GM12891 (cell line): ENCODE data around the gene ADAMTS17.

Source experiments
- DNase-seq: peaks from one replicate; pipeline ENCODE4 v3.0.0; 2011; ENCODE audit warnings: low spot score; ENCODE audit not compliant: insufficient read length
- FAIRE-seq: peaks from 2 replicates; lab custom pipeline; 2011; peaks lifted over from hg19 to GRCh38; lab: Jason Lieb, UNC
- PAX5 ChIP-seq: IDR thresholded peaks from 2 replicates; pipeline ENCODE4 v1.6.1; 2011; ENCODE audit warnings: low read length, moderate library complexity, mild to moderate bottlenecking; ENCODE audit not compliant: insufficient read depth, severe bottlenecking
- POLR2A ChIP-seq: IDR thresholded peaks from 2 replicates; pipeline ENCODE4 v1.6.1; 2011; ENCODE audit warnings: low read depth, low read length, control low read depth
- POLR2AphosphoS5 ChIP-seq: IDR thresholded peaks from 2 replicates; pipeline ENCODE4 v1.6.1; 2011; ENCODE audit warnings: low read depth, low read length, control low read depth
- POU2F2 ChIP-seq: IDR thresholded peaks from 2 replicates; pipeline ENCODE4 v1.6.1; 2011; ENCODE audit warnings: low read depth, mild to moderate bottlenecking, control low read depth, low read length, moderate library complexity
- SPI1 ChIP-seq: IDR thresholded peaks from 2 replicates; pipeline ENCODE4 v1.6.1; 2011; ENCODE audit warnings: low read depth, low read length, control low read depth
- TAF1 ChIP-seq: IDR thresholded peaks from 2 replicates; pipeline ENCODE4 v1.6.1; 2011; ENCODE audit warnings: low read depth, low read length, control low read depth

Gene ADAMTS17

DNA sequence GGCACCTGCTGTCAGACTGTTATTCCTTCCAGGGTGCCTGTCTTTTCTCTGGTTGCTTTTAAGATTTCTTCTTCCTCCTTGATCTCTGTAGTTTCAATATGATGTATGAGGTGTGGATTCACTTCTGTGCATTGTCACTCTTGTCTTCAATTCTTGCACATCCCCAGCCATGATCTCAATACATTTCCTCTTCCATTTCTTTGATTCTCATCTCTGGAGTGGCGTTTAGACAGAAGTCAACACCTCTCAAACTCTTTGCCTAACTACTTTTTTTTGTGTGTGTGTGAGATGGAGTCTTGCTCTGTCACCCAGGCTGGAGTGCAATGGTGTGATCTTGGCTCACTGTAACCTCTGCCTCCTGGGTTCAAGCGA is 384.1 kb downstream of the ADAMTS17 start:
- DNase-seq, result no peak
- TF ChIP-seq PAX5 (no peak), POLR2A (no peak), SPI1 (no peak), POU2F2 (no peak), TAF1 (no peak), POLR2AphosphoS5 (no peak)
- no peak for FAIRE-seq

DNA sequence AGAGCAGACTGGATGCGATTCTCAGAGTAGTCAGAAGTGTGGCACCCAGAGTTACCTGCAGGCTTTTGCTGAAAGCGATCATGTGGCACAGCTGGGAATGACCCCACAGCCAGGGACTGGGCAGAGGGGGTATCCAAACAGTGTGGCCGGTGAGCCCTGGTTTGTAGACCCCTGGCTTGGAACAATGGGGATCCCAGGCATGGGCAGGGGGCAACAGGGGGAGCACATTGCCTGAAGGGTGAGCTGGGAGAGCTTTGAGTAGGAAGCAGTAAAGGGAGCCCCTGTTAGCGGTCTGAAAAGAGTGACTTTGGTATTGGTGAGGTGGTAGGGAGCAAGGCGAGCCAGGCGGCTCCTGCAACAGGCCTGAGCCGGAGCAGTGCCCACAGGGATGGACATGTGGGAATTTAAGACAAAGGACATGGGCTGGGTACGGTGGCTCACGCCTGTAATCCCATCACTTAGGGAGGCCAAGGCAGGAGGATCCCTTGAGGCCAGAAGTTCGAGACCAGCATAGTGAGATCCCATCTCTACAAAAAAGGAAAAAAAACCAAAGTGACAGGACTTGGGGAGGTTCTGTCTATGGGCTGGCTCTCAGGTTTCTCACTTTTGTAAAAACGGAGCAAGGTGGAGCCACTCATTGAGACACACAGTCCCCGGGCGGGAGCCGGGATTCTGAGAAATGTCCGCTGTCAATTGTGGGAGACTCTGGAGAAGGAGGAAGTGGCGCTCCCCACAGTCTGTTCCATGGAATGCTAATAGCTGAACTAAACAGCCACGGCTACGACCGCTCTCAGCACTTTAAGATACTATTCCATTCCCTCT is 384.7 kb downstream of the ADAMTS17 start:
- FAIRE-seq (no peak), DNase-seq (no peak)

DNA sequence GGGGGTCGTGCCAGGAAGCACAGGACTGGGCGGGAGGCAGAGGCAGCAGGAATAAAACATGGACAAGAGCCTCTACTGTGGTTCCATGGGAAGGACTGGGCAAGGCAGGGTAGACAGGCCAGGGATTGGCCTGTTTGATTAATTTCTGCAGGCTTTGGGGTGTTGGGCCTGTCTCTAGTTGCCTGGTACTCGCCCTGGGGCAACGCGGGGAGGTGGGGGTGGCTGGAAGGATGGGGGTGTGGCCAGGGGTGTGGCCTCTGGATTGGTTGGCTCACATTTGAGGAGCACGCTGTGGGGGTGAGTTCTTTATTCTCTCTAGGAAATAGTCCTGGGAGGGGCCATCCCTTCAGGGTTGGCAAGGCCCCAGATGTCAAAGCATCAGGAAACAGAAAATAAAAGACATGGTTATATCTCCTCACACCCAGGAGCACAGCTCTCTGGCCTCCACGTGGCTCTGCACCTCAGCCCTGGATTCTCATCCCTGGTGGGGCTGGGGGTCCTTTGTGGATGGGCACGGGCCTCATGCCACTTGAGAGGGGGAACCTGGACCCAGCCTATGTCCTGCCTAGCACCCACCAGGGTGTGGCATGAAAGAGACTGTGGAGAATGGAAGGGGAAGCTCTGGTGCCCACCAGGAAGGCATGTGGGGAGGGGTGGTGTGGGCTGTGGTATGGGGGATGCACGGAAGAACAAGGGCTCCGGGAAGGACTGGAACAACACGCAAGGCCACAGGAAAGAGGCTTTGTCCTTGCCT is 385.6 kb downstream of the ADAMTS17 start:
- DNase-seq (no peak), FAIRE-seq (no peak)
- no peak for TF ChIP-seq PAX5
- no peak for TF ChIP-seq POLR2A
- TF ChIP-seq TAF1, result no peak
- no peak for TF ChIP-seq POU2F2
- TF ChIP-seq POLR2AphosphoS5, result no peak
- TF ChIP-seq SPI1, result no peak

More for the DNA sequence above, 384.7 kb downstream of the ADAMTS17 start:
- TF ChIP-seq SPI1 (no peak), TAF1 (no peak), POU2F2 (no peak), PAX5 (no peak), POLR2AphosphoS5 (no peak), POLR2A (no peak)

DNA sequence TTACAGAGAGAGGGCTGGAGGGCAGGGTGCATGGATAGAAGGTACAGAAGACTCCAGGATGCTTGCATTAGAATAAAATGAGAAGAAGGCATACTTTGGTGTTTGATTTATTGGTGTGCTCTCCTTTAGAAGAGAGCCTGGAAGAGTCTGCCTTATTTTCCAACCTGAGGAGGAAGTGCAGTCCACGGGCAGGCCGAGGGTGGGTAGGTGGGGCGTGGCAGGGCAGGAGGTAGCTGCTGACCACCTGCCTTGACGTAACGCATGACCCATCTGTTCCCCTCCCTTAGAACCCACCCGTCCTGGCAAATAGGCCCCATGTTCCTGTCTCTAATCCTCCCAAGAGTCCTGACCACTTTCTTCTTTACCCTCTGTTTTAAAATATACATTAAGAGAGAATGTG is 386.2 kb downstream of the ADAMTS17 start:
- DNase-seq (no peak), FAIRE-seq (no peak)
- TF ChIP-seq POU2F2 (no peak), POLR2A (no peak), PAX5 (no peak), POLR2AphosphoS5 (no peak), SPI1 (no peak), TAF1 (no peak)

DNA sequence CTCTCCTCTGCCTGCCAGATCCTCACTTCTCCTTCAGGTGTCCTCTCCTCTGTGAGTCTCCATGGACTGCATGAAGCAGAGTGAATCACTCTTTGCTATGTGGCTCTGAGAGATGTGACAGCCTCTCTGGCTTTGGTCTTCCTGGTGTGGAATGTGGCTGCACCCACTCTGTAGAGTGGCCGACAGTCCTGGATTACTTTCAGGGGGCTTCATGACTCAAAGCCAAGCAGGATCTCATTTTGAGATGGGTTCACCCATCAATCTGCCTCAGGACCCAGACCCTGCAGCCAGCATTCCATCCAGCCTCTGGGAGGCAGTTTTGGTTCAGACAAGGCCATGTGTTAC is 386.6 kb downstream of the ADAMTS17 start:
- TF ChIP-seq POLR2AphosphoS5 (no peak), PAX5 (no peak), POU2F2 (no peak), TAF1 (no peak), POLR2A (no peak), SPI1 (no peak)
- no peak for DNase-seq
- FAIRE-seq, result no peak

DNA sequence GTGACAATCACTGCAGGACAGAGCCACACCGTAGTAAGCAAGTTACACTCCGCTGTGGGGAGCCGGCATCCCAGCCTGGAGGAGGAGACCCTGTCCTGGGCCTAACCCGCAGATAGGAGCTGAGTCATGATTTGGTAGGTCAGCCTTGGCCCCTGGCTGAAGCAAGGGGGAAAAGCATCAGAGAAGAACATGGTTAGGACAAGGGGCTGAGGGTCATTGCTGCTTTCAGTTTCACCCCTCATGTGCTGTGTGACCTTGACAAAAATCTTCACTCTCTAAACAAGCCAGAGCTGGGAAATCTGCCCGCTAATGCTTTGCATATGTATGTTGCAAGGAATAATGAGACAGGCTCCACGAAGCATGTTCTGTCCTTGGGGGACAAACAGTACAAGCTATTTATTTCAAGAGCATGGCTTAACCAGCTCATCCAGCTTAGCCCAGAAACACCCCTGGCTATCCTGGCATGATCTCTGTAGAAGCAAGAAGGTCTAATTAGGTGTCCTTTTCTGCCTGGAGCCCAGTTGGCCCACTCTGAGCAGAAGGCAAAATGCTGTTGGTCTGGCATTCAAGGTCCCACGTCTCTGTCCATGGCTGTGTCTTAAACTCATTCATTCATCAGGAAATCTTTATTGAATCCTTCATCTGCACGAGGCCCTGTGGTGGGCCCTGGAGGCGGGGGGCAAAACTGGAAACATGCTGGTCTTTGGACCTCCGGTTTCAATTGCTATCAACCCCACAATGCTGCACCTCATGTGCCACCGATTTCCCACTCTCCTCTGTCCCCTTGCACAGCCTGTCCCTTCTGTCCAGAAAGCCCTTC is 387.2 kb downstream of the ADAMTS17 start:
- DNase-seq (no peak), FAIRE-seq (no peak)
- TF ChIP-seq POLR2A (no peak), POU2F2 (no peak), PAX5 (no peak), POLR2AphosphoS5 (no peak), SPI1 (no peak), TAF1 (no peak)

DNA sequence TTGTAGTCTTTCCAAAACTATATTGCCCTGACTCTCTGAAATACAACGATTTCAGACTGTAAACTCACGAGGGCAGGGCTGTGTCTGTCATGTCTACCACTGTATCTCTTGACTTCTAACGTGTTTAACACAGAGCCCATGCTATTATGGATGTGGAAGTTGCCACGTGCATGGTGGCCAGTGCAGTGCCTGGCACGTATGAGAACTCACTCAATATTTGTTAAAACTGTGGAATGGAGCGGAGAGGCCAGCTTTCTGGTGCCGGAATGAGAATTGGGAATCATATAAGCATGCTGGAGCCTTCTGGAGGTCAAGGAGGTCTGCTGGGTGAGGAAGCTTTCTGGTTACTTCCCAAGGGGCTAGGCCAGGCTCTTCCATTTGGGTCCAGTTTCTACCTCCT is 387.9 kb downstream of the ADAMTS17 start:
- TF ChIP-seq POLR2AphosphoS5, result no peak
- TF ChIP-seq TAF1, result no peak
- TF ChIP-seq PAX5, result no peak
- TF ChIP-seq POU2F2, result no peak
- TF ChIP-seq SPI1, result no peak
- TF ChIP-seq POLR2A, result no peak

DNA sequence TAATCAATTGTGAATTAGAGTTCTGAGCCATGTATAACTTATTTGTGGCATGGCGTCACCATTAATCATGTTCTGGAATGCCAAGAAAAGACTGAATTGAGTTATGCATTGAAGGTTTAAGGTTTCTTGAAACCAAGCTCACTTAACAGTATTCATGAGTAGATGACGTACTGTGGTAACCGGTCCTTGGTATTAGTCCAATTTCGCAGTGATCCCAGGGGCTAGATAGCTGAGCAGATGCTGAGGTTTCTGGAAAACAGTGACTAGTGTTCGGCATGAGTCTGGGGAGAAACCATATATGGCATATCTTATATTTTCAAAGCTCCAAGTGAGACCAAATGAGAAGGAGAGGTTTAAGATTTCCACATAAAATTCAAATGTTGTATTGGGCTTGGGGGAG is 390.3 kb downstream of the ADAMTS17 start:
- FAIRE-seq (no peak), DNase-seq (no peak)
- TF ChIP-seq POLR2AphosphoS5, result no peak
- TF ChIP-seq PAX5, result no peak
- no peak for TF ChIP-seq POLR2A
- no peak for TF ChIP-seq POU2F2
- TF ChIP-seq TAF1, result no peak
- TF ChIP-seq SPI1, result no peak

More for the DNA sequence above, 387.9 kb downstream of the ADAMTS17 start:
- DNase-seq (no peak), FAIRE-seq (no peak)

DNA sequence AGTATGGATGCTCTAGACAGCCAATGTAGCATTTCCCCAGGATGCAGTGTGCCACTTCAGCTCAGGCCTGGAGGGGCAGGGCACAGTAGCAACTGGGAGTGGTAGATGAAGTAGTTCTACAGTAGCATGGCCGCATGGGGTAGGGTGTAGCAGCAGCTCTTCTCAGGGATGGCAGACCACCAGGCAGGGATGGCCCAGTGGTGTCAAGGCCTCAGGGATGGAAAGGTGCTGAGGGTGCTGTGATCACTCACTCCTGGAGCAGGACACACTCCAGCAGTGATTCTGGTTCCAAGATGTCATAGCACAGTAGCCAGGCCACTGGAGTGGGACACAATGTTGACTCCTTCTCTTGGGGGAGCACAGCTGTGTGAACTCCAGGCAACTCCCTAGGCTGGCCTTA is 397.6 kb downstream of the ADAMTS17 start:
- DNase-seq (no peak), FAIRE-seq (no peak)
- TF ChIP-seq POU2F2 (no peak), PAX5 (no peak), TAF1 (no peak), POLR2A (no peak), SPI1 (no peak), POLR2AphosphoS5 (no peak)
